Tibial artery (tissue), 4 donors: ENCODE measurements around the gene STOML1.
"Not testable (repeated sequence)": the region's sequence is repeated elsewhere in the genome, so short reads cannot be mapped to it uniquely, and the experiment has no call there.

Source experiments
- DNase-seq, 2 donors: peaks; one replicate each; pipeline ENCODE4 v3.0.0-alpha.2; 2019
- H3K27ac ChIP-seq, 2 donors: fragments of 200-600 bp; sonication (generic) in 1 of 2; 1 replicate in 1 of 2; 2 replicates in 1 of 2; pipeline ENCODE4 v1.5.1; 2018 to 2019; ENCODE audit warnings: mild to moderate bottlenecking in 1 of 2
- H3K27me3 ChIP-seq, 2 donors: fragments of 200-600 bp; sonication (generic) in 1 of 2; one replicate each; pipeline versions ENCODE4 v1.5.1 to v1.6.0; 2016 to 2019
- H3K36me3 ChIP-seq, 3 donors: fragments of 200-600 bp; sonication (generic) in 2 of 3; one replicate each; pipeline ENCODE4 v1.5.1; 2016 to 2019; ENCODE audit warnings: mild to moderate bottlenecking in 2 of 3
- H3K4me1 ChIP-seq, 4 donors: fragments of 200-600 bp; sonication (generic) in 2 of 4; 1 replicate in 3 of 4; 2 replicates in 1 of 4; pipeline ENCODE4 v1.5.1; 2016 to 2019
- H3K4me3 ChIP-seq, 2 donors: fragments of 200-600 bp; sonication (generic) in 1 of 2; 1 replicate in 1 of 2; 2 replicates in 1 of 2; pipeline ENCODE4 v1.5.1; 2018 to 2019; ENCODE audit warnings: mild to moderate bottlenecking in 2 of 2
- H3K9me3 ChIP-seq, 3 donors: fragments of 200-600 bp; sonication (generic) in 1 of 3; one replicate each; pipeline ENCODE4 v1.5.1; 2016 to 2019
- intact Hi-C: fragments of 100-400 bp; cut with DNase I; formaldehyde crosslinking; loops from one replicate; pipeline ENCODE4 v1.15.0; 2023; ENCODE audit warnings: low total_unique reads
- TF ChIP-seq, protein P1 (sequence below), 2 experiments: fragments of 200-600 bp in 1 of 2; fragments of 450-650 bp in 1 of 2; IDR thresholded peaks; one replicate each; pipeline ENCODE4 v1.5.1; 2017 to 2019; ENCODE audit warnings: antibody characterized with exemption in 2 of 2, mild to moderate bottlenecking in 1 of 2, moderate library complexity in 1 of 2

The STOML1 gene

DNA sequence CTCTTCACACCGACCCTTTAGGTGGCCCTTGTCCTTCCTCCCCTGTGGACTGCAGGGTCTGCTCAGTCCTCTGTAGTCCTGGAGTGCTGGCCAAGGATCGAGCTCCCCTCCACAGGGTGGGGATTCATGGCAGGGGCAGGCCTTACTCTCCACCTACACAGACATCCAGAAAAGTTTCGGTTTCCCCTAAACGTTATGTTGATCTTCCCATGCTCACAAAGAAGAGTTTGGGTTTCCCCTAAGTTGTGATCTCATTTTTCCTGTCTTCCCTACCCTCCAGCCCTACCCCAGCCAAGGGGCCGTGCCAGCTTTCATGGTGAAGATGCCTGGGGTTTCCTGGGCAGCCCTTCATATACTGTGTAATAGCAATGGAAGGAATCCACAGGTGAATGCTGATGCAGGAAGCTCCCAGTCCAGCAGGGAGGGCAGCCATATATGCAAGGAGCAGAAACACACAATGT is 10.3 kb downstream of the STOML1 start:
- Histone ChIP-seq H3K9me3 (no peaks in the 10 kb centered on the region), H3K27me3 (no peaks in the 10 kb centered on the region), H3K4me1 (peaks cover 3 to 42% (median 39%) of the 10 kb centered on the region in 4 donors), H3K27ac (peak overlapping the region; percentile 82 to 85), H3K36me3 (peaks cover 0 to 22% (median 9%) of the 10 kb centered on the region in 3 donors), H3K4me3 (no peak overlapping the region)
- intact Hi-C loops = loop anchor here (5.0 kb wide), 1 partner anchor 341 kb away; no protein-coding TSS in a partner anchor
- TF ChIP-seq, protein P1, sequence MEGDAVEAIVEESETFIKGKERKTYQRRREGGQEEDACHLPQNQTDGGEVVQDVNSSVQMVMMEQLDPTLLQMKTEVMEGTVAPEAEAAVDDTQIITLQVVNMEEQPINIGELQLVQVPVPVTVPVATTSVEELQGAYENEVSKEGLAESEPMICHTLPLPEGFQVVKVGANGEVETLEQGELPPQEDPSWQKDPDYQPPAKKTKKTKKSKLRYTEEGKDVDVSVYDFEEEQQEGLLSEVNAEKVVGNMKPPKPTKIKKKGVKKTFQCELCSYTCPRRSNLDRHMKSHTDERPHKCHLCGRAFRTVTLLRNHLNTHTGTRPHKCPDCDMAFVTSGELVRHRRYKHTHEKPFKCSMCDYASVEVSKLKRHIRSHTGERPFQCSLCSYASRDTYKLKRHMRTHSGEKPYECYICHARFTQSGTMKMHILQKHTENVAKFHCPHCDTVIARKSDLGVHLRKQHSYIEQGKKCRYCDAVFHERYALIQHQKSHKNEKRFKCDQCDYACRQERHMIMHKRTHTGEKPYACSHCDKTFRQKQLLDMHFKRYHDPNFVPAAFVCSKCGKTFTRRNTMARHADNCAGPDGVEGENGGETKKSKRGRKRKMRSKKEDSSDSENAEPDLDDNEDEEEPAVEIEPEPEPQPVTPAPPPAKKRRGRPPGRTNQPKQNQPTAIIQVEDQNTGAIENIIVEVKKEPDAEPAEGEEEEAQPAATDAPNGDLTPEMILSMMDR (IDR thresholded peaks at IDR 0.05) = no peak
- DNase-seq = no peak

DNA sequence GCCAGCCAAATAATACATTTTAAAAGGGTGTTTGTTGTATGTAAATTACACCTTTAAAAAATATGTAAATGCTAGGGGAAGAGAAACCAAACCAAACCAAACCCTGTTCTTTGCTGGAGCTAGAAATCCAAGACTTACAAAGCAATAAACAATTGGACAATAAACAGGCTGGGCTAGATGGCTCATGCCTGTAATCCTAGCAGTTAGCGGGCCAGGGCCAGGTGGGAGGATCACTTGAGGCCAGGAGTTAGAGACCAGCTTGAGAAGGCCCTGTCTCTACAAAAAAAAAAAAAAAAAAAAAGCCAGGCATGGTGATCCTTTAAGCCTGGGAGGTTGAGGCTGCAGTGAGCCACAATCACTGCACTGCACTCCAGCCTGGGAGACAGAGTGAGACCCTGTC is 12.5 kb downstream of the STOML1 start:
- no peaks in the 10 kb centered on the region for H3K9me3 ChIP-seq
- no peaks in the 10 kb centered on the region for H3K27me3 ChIP-seq
- peaks cover 3 to 38% (median 34%) of the 10 kb centered on the region in 4 donors for H3K4me1 ChIP-seq
- H3K27ac ChIP-seq = no peak overlapping the region
- no peak overlapping the region for H3K4me3 ChIP-seq
- intact Hi-C loops = loop anchor here (5.0 to 10.0 kb wide), 2 partner anchors 145 to 343 kb away; no protein-coding TSS in a partner anchor
- DNase-seq = no peak
- H3K36me3 ChIP-seq = peaks cover 0 to 2% (median 0%) of the 10 kb centered on the region in 3 donors
- TF ChIP-seq, protein P1 (IDR thresholded peaks at IDR 0.05) = no peak

DNA sequence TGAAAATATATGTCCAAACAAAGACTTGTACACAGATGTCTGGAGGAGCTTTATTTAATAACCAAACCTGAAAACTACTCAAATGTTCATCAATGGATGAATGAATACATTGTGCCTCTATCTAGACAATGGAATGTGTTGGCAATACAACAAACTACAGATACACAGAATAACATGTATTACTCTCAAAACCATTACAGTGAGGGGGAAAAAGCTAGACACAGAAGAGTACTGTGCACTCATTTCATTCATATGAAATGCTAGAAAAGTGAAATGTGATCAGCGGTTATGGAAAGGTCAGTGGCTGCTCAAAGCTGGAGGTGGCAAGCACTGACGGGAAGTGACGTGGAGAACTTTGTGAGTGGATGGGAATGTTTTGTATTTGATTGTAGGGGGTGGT is 13.2 kb downstream of the STOML1 start:
- H3K4me1 ChIP-seq = peaks cover 0 to 31% (median 26%) of the 10 kb centered on the region in 4 donors
- no peaks in the 10 kb centered on the region for H3K27me3 ChIP-seq
- no peaks in the 10 kb centered on the region for H3K36me3 ChIP-seq
- TF ChIP-seq, protein P1 (IDR thresholded peaks at IDR 0.05) = no peak
- DNase-seq = no peak
- H3K27ac ChIP-seq = no peak overlapping the region
- no peaks in the 10 kb centered on the region for H3K9me3 ChIP-seq
- intact Hi-C loops = loop anchor here (10.0 kb wide), 1 partner anchor 146 kb away; no protein-coding TSS in a partner anchor
- H3K4me3 ChIP-seq = no peak overlapping the region

DNA sequence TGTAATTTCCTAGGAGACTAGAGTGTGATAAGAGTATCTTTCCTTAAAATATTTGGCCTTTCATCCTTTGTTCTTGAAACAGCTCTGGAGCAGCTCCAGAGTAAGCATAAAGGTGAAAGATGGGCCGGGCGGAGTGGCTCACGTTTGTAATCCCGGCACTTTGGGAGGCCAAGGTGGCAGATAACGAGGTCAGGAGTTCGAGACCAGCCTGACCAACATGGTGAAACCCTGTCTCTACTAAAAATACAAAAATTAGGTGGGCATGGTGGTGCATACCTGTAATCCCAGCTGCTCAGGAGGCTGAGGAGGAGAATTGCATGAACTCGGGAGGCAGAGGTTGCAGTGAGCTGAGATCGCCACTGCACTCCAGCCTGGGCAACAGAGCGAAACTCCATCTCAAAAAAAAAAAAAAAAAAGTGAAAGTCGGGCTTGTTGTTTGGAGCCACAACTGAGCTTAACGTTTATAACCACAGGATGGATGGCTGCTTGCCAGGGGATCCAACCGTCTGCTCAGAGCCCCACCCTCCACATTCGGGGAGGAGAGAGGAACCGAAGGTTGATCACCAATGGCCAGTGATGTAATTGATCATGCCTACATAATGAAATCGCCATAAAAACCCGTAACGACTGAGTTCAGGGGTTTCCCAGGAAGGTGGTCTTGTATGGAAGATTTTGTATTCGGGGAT is 16.5 kb downstream of the STOML1 start:
- H3K27me3 ChIP-seq, H3K9me3 ChIP-seq, H3K36me3 ChIP-seq, H3K4me3 ChIP-seq, DNase-seq, H3K27ac ChIP-seq: not testable (repeated sequence)
- intact Hi-C loops = loop anchor here (2.0 to 10.0 kb wide), 2 partner anchors 67 to 149 kb away; no protein-coding TSS in a partner anchor
- H3K4me1 ChIP-seq = peaks cover 0 to 13% (median 5%) of the 10 kb centered on the region in 4 donors

DNA sequence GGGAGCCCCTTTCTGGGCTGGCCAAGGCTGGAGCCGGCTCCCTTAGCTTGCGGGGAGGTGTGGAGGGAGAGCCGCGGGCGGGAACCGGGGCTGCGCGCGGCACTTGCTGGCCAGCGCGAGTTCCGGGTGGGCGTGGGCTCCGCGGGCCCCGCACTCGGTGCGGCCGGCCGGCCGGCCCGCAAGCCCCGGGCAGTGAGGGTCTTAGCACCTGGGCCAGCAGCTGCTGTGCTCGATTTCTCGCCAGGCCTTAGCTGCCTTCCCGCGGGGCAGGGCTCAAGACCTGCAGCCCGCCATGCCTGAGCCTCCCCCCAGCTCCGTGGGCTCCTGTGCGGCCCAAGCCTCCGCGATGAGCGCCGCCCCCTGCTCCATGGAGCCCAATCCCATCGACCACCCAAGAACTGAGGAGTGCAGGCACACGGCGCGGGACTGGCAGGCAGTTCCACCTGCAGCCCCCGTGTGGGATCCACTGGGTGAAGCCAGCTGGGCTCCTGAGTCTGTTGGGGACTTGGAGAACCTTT is 18.4 kb downstream of the STOML1 start:
- not testable (repeated sequence) for H3K9me3 ChIP-seq, H3K4me3 ChIP-seq, H3K36me3 ChIP-seq, H3K27ac ChIP-seq, H3K27me3 ChIP-seq
- H3K4me1 ChIP-seq = peaks cover 0 to 13% (median 5%) of the 10 kb centered on the region in 4 donors
- intact Hi-C loops = loop anchor here (2.0 to 10.0 kb wide), 2 partner anchors 69 to 151 kb away; no protein-coding TSS in a partner anchor
- DNase-seq = peak in 1 of 2 donors; percentile 60

DNA sequence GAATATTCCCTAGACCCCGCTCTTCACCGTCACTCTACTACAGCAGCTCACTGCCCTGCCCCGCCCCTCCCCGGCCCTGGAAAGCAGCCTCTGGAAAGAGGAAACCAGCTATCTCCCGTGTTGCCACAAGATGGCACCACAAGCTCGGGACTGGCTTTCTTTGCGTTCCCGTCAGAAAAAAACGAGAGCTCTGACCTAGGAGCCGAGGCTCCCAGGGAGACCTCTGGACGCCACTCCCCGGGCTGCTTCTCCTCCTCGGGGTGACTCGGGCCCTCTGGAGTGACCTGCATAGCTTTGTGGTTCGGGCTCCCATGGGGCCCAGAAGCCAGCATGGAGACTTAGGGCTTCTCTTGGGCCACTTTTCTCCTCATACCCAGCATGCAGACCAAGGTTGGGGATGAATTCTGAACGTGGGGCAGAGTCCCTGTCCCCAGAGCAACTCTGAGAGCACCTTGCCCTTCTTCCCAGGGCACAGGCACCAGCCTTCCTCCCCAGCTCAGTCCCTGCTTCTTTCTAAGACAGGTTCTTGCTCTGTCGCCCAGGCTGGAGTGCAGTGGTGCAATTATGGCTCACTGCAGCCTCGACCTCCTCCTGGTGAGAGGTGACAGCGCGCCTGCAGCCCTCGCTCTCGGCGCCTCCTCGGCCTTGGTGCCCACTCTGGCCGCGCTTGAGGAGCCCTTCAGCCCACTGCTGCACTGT is 19.0 kb downstream of the STOML1 start:
- H3K27me3 ChIP-seq = no peaks in the 10 kb centered on the region
- intact Hi-C loops = loop anchor here (10.0 kb wide), 1 partner anchor 152 kb away; no protein-coding TSS in a partner anchor
- TF ChIP-seq, protein P1 (IDR thresholded peaks at IDR 0.05) = peak; percentile 88 to 93
- H3K9me3 ChIP-seq = no peaks in the 10 kb centered on the region
- H3K4me1 ChIP-seq = peaks cover 0 to 13% (median 5%) of the 10 kb centered on the region in 4 donors
- peak; percentile 84 to 88 for DNase-seq
- no peak overlapping the region for H3K27ac ChIP-seq
- H3K4me3 ChIP-seq = no peak overlapping the region
- no peaks in the 10 kb centered on the region for H3K36me3 ChIP-seq
